ENCODE results near the gene SLC39A6. TPM values are rescaled to one million over a fixed set of nuclear protein-coding genes. Genes with fewer than 3 reads are reported as not detected.

The SLC39A6 gene
- 14.9 and 22.6 TPM in 2 replicates for total RNA-seq

GRCh38 chr18:36129300-36130038 is at the start of gene SLC39A6, which contains the start of gene ELP2:
SLC39A6 (minus strand) TSS chr18:36129340; CDS start chr18:36127007, 2,333 bp downstream.
ELP2 (plus strand) TSS chr18:36129899; CDS start chr18:36129934, 35 bp downstream.

GRCh38 chr18:36067055-36067957 is 61.8 kb downstream of the SLC39A6 start, which contains the start of gene RPRD1A:
RPRD1A (minus strand) TSS chr18:36067559; CDS start chr18:36067404, 155 bp downstream.

Other genes with a start within 250 kb of the SLC39A6 start
- 74.4 and 84.0 TPM in 2 replicates for gene RPRD1A, start 61.8 kb downstream of the SLC39A6 start, total RNA-seq
- gene ELP2, start 559 bp upstream of the SLC39A6 start, total RNA-seq, result 76.7 and 81.2 TPM in 2 replicates
- 5.8 and 10.8 TPM in 2 replicates for gene MOCOS, start 58.2 kb upstream of the SLC39A6 start, total RNA-seq
- 0.32 and 0.61 TPM in 2 replicates for gene FHOD3, start 168.4 kb upstream of the SLC39A6 start, total RNA-seq